ENCODE results near the gene STOM.
A peak's percentile ranks its signal among the peaks of the same experiment; 100 is the strongest.
"Not testable (repeated sequence)": the region's sequence is repeated elsewhere in the genome, so short reads cannot be mapped to it uniquely, and the experiment has no call there.

STOM gene

DNA sequence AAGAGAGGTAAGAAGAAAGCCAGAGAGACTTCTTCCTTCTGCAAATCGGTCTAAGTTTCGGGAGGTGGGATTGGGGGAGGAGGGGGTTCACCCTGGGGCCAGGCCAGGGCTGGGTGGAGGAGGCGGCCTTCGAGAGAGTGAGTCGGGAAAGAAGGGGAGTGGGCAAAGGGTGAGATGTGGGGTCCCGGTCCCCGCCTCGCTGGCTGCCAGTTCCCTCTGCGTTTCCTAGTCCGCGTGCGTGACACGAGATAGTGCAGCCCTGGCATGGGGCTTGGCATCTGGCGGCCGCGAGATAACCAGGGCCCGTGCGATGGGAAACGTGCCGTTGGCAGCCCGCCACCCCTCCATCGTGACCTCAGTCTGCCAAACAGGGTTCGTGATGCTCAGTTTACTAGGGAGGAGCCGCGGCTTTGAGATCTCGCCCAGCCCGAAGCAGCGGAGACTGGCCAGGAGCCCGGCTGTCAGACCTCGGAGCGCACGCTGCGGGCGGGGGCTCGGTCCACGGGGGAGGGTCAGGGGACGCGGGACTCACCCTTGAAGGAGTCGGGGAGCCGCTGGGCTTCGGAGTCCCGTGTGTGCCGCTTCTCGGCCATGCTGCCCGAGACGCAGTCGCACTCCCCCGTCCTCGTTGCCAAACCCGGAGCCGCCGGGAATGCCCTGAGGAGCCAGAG lies at the start of gene STOM:
Gene STOM, minus strand, starts transcription at position 656 of the 671 bp plus-strand sequence. Its CDS starts 63 bp downstream, at position 593.
- DNase-seq, result peak; percentile 59

- no peak for DNase-seq
Measured at GRCh38 chr9:121411993-121412392, 41.9 kb upstream of the STOM start.

GRCh38 chr9:121405899-121406298 lies 35.8 kb upstream of the STOM start:
- DNase-seq, result no peak

DNA sequence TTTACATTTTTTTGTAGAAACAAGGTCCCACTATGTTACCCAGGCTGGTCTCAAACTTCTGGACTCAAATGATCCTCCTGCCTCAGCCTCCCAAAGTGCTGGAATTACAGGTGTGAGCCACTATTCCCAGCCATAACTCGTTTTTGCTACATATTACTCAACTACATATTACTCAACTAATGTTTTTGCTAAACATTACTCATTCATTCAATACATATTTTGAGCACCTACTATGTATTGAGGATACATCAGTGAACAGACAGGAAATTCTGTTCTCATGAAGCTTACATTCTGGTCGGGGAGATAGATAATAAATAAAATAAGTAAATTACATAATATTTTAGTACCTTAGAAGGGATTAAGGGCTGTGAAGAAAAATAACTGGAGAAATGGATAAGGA lies 34.9 kb upstream of the STOM start:
- no peak for DNase-seq

- no peak for DNase-seq
Measured at GRCh38 chr9:121399883-121400607, 30.0 kb upstream of the STOM start.

GRCh38 chr9:121399126-121399882 lies 29.3 kb upstream of the STOM start:
- no peak for DNase-seq

- no peak for DNase-seq
Measured at GRCh38 chr9:121398374-121398773, 28.3 kb upstream of the STOM start.

DNA sequence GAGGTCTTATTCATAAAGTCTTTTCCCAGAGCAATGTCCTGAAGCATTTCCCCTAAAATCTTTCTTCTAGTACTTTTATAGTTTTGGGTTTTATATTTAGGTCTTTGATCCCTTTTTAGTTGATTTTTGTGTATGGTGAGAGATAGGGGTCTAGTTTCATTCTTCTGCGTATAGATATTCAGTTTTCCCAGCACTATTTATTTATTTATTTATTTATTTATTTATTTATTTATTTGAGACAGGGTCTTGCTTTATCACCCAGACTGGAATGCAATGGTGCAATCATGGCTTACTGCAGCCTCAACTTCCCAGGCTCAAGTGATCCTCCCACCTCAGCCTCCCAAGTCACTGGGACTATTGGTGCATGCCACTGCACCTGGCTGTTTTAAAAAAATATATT lies 27.2 kb upstream of the STOM start:
- DNase-seq, result not testable (repeated sequence)

- DNase-seq, result no peak
Measured at GRCh38 chr9:121395558-121395957, 25.5 kb upstream of the STOM start.

- no peak for DNase-seq
Measured at GRCh38 chr9:121394292-121394691, 24.2 kb upstream of the STOM start.

DNA sequence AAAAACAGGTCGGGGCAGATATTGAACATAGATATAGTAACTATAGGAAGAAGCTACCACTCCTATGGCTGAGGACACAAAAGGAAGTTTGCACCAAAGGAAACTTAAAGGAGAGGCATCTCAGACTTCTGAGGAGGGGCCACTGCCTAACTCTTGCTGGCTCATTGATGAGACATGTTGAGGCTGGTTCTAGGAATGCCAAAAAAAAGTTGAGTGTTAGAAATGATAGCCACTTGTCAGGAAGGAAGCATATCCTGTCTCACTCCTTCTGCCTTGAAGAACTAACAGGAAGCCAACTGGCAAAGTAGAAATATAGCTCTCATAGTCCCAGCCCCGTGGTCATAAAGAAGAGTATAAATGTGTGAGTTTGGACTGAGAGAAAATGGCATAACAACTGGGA lies 23.3 kb upstream of the STOM start:
- no peak for DNase-seq

- DNase-seq, result no peak
Measured at GRCh38 chr9:121390372-121390771, 20.3 kb upstream of the STOM start.

- DNase-seq, result no peak
Measured at GRCh38 chr9:121388140-121388905, 18.3 kb upstream of the STOM start.

GRCh38 chr9:121386442-121387175 lies 16.6 kb upstream of the STOM start:
- no peak for DNase-seq

DNA sequence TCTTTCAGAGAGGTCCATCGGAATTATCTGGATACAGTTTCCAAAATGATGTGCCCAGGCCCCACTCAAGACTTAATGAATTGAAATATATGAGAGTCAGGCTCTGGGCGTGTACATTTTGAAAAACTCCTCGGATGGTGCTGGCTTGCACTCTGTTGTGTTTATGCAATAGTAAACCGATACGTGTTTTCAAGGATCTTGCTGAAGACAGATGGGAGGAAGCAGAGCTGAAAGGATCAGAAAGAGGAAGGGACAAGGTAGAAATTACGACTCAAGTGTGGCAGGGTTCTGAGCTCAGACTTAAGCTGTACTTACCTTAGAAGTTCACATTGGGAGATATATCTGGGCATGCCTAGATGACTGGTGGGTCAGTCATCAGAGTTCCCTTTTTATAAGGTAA lies 13.7 kb upstream of the STOM start:
- DNase-seq, result no peak

GRCh38 chr9:121380846-121381245 lies 10.8 kb upstream of the STOM start:
- DNase-seq, result no peak

DNA sequence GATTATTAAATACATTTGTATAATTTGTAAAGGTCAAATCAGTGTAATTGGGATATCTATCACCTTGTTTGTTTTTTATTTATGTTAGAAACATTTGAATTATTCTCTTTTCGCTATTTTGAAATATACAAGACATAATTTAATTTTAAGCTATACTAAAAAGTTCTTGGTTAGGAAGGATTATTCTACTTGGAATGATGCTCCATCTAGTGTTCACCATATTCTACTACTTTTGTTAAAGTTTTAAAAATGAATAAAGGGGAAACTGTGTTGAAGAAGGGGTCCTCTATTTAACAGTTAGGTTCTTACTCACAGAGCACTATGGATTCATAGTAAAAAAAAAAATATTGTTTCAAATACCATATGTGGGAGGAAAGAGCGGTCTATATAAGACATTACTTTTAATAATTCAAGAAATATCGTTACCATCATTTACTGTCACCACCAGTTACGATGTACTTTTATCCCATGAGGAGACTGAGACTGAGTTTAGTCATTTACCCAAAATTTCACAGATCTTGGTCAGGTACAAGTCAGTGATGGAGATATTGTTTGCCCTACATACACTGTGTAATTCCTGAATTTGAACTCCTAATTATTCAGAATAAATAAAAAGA lies 6.3 kb upstream of the STOM start:
- DNase-seq, result no peak

GRCh38 chr9:121373011-121373729 lies 3.1 kb upstream of the STOM start:
- DNase-seq, result no peak

DNA sequence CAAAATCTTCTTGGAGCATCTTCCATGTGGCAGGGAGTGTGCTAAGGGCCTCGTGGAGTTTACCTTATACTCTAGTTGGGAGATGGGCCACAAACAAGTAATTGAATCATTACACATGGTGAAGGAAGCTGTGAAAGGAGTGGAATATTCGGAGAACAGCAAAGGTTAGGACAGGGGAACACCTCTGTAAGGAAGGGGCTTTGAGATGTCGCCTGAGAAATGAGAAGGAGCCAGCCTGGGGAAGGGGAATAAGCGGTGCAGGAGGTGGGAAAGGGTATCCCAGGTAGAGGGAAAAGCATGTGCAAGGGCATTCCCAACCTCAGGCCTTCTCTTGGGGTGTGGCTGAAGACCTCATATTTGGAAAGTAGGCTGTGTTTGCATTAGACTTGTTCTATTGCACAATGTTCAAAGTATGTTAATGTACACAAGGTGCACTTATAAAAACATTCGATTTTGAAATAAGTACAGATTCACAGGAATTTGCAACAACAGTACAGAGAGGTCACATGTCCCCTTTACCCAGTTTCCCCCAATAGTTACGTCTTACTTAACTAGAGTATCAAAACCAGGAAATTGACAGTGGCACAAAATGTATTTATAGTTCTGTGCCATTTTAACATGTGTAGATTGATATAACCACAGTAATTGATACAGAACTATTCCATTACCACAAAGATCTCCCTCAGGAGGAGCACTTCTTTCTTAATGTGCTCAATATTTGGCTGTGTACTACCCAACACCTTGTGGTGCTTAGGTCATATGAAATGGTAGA lies 2.4 kb upstream of the STOM start:
- no peak for DNase-seq

DNA sequence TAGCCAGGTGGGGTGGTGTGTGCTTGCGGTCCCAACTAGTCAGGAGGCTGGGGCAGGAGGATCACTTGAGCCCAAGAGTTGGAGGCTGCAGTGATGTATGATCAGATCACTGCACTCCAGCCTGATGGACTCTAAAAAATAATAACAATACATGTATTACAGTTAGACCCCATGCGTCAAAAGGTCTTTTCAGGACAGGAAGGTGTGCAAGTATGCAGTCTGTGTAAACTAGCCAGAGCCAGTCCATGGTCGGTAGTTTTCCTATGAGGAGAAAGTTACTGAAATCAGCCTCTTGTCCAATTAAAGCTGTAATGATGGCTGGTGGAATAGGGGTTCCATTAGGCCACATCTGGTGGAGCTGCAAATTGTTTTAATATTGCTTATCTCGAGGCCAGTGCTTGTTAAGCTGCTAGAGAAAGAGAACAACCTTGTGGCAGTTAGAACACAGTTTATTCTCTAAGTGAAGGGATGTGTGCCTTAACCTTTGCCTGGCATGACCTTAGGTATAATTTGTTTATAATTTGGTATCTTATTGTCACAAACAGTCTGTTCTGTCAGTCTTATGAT lies 1.5 kb upstream of the STOM start:
- no peak for DNase-seq

All from activated CD4-positive, alpha-beta T cell treated with anti-CD3 and anti-CD28 coated beads, Interleukin-2, amount 50 U/mL, for 1 hour (primary cell).